Lower leg skin (tissue), 4 donors: Measurements from ENCODE around the gene PAPLN. TPM values are rescaled to one million over a fixed set of nuclear protein-coding genes. Genes with fewer than 3 reads are reported as not detected.

ENCODE experiments used
- total RNA-seq, 4 donors: library from RNA; depleted of rRNA; stranded (reverse); fragments of >200 nt; gene quantifications; one replicate each; pipeline ENCODE4 v1.1.0, GENCODE V29; 2016

PAPLN gene
- total RNA-seq, 4 donors from 2014 or later = 11.2 to 36.4 (median 22.6) TPM

Other genes with a start within 250 kb of the PAPLN start
- 10 to 100 TPM; 16.4 to 32.3 (median 23.2) TPM for gene ZFYVE1, start 210.4 kb upstream of the PAPLN start, total RNA-seq
- 10 to 100 TPM; 29.1 to 50.4 (median 34.4) TPM for gene RBM25, start 179.0 kb upstream of the PAPLN start, total RNA-seq
- 10 to 100 TPM; 61.4 to 91.9 (median 63.3) TPM for gene PSEN1, start 101.0 kb upstream of the PAPLN start, total RNA-seq
- gene NUMB, start 221.0 kb downstream of the PAPLN start, total RNA-seq = 10 to 100 TPM; 30.3 to 69.0 (median 43.2) TPM